Measurements from ENCODE around the gene OASL.

GRCh38 chr12:121085069-121085468, 46.0 kb upstream of the OASL start:
- TF ChIP-seq EP300 (conservative IDR thresholded peaks at IDR 0.05; ENCODE audit: poor library complexity, severe bottlenecking) (no peak), CTCF (IDR thresholded peaks at IDR 0.05; ENCODE audit: poor library complexity, severe bottlenecking) (no peak), EZH2 (IDR thresholded peaks at IDR 0.05; ENCODE audit: borderline replicate concordance, insufficient read depth, low read length, poor library complexity, severe bottlenecking) (no peak), POLR2AphosphoS5 (IDR thresholded peaks at IDR 0.05) (no peak), SMC3 (conservative IDR thresholded peaks at IDR 0.05; ENCODE audit: poor library complexity) (no peak), TAF1 (IDR thresholded peaks at IDR 0.05; ENCODE audit: low read depth) (no peak), RAD21 (conservative IDR thresholded peaks at IDR 0.05) (no peak)
